G401 (cell line): ENCODE results near the gene AIFM3. TPM values are rescaled to one million over a fixed set of nuclear protein-coding genes. Genes with fewer than 3 reads are reported as not detected.
"Not testable (repeated sequence)": the region's sequence is repeated elsewhere in the genome, so short reads cannot be mapped to it uniquely, and the experiment has no call there.

Source experiments
- DNase-seq: peaks from one replicate; pipeline ENCODE4 v3.0.0-alpha.2; 2015; ENCODE audit warnings: low spot score
- in situ Hi-C: cut with HindIII; loops from 2 replicates; pipeline ENCODE4 v1.10.0; 2016; ENCODE audit warnings: low sequenced_read_pairs, mixed read lengths
- total RNA-seq: library from RNA; depleted of rRNA; stranded (reverse); fragments of >200 nt; shearing (Covaris generic); gene quantifications from 2 replicates; pipeline ENCODE4 v1.2.3, GENCODE V29; 2014

AIFM3 gene
- total RNA-seq, 1 experiment from 2014 or later: 130 TPM

- no peak for DNase-seq
- in situ Hi-C loops: no loop called here
These were observed 29.8 kb downstream of the AIFM3 start for GRCh38 chr22:20996598-20997535.

GRCh38 chr22:20997536-20998257, 30.6 kb downstream of the AIFM3 start:
- in situ Hi-C loops: no loop called here
- DNase-seq: no peak

- no peak for DNase-seq
- in situ Hi-C loops: no loop called here
These were observed 31.6 kb downstream of the AIFM3 start for GRCh38 chr22:20998411-20999336.

- in situ Hi-C loops: no loop called here
- no peak for DNase-seq
These were observed 32.5 kb downstream of the AIFM3 start for GRCh38 chr22:20999350-21000206.

- in situ Hi-C loops: no loop called here
- DNase-seq: peak; percentile 33
These were observed 33.3 kb downstream of the AIFM3 start for GRCh38 chr22:21000207-21000986.

- DNase-seq: no peak
- in situ Hi-C loops: no loop called here
These were observed 34.0 kb downstream of the AIFM3 start for GRCh38 chr22:21000987-21001600.

GRCh38 chr22:21001601-21002325, 34.7 kb downstream of the AIFM3 start, which contains the start of gene THAP7:
Gene THAP7, minus strand, starts transcription at chr22:21002118. Its CDS starts 207 bp downstream, at chr22:21001911.
- in situ Hi-C loops: no loop called here
- peak; percentile 96 for DNase-seq

GRCh38 chr22:21003782-21004181, 36.7 kb downstream of the AIFM3 start:
- no peak for DNase-seq
- in situ Hi-C loops: no loop called here

GRCh38 chr22:21009208-21009607, 42.2 kb downstream of the AIFM3 start:
- in situ Hi-C loops, DNase-seq: not testable (repeated sequence)

- DNase-seq: no peak
- in situ Hi-C loops: no loop called here
These were observed 42.8 kb downstream of the AIFM3 start for GRCh38 chr22:21009638-21010425.

- in situ Hi-C loops: no loop called here
- no peak for DNase-seq
These were observed 43.5 kb downstream of the AIFM3 start for GRCh38 chr22:21010426-21011113.

- DNase-seq: peak; percentile 84
- in situ Hi-C loops: no loop called here
These were observed 45.7 kb downstream of the AIFM3 start for GRCh38 chr22:21012446-21013407.

GRCh38 chr22:21013657-21014201, 46.7 kb downstream of the AIFM3 start:
- in situ Hi-C loops: no loop called here
- peak; percentile 48 for DNase-seq

- in situ Hi-C loops: no loop called here
- DNase-seq: peak; percentile 94
These were observed 47.2 kb downstream of the AIFM3 start for GRCh38 chr22:21014202-21014725.
